PC-3 (cell line): ENCODE results near the gene QRICH2.

ENCODE experiments used
- CTCF ChIP-seq: fragments of 300-600 bp; sonication (generic); conservative IDR thresholded peaks from 2 replicates; pipeline ENCODE4 v1.5.1; 2017; ENCODE audit warnings: antibody characterized with exemption, low read depth, mild to moderate bottlenecking, low read length
- EZH2 ChIP-seq: fragments of 300-600 bp; sonication (generic); IDR thresholded peaks from one replicate; pipeline ENCODE4 v1.6.1; 2017; ENCODE audit warnings: antibody characterized with exemption, mild to moderate bottlenecking, low read length; ENCODE audit not compliant: unreplicated experiment
- EZH2phosphoT487 ChIP-seq: fragments of 300-600 bp; sonication (generic); IDR thresholded peaks from 2 replicates; pipeline ENCODE4 v1.6.1; 2018; ENCODE audit warnings: mild to moderate bottlenecking, antibody characterized with exemption, low read length, borderline replicate concordance

GRCh38 chr17:76335716-76336381, 27.8 kb upstream of the QRICH2 start:
- TF ChIP-seq CTCF (no peak), EZH2 (no peak), EZH2phosphoT487 (no peak)
